HepG2 (cell line): ENCODE data around the gene FRMD8. TPM values are rescaled to one million over a fixed set of nuclear protein-coding genes. Genes with fewer than 3 reads are reported as not detected.

Source experiments
- ARID4A ChIP-seq: sonication (generic); formaldehyde crosslinking; IDR thresholded peaks from 2 replicates; pipeline ENCODE4 v1.5.0; 2020; ENCODE audit warnings: mild to moderate bottlenecking, missing genetic modification reagents, borderline replicate concordance
- HNRNPUL1 ChIP-seq: fragments of 200-400 bp; formaldehyde crosslinking; IDR thresholded peaks from 2 replicates; pipeline ENCODE4 v1.6.1; 2017; ENCODE audit warnings: low read depth, mild to moderate bottlenecking, low read length, moderate library complexity
- IKZF5 ChIP-seq: IDR thresholded peaks from 2 replicates; pipeline ENCODE4 v1.6.1; 2018; ENCODE audit warnings: missing genetic modification reagents, mild to moderate bottlenecking, missing compliant biosample characterization
- KDM2A ChIP-seq: sonication (generic); formaldehyde crosslinking; IDR thresholded peaks from 2 replicates; pipeline ENCODE4 v1.4.0; 2020; ENCODE audit warnings: low read depth, missing genetic modification reagents, borderline replicate concordance
- MXI1 ChIP-seq: IDR thresholded peaks from 3 replicates; pipeline ENCODE4 v1.6.1; 2012; ENCODE audit warnings: low read depth, low read length, inconsistent platforms, borderline replicate concordance
- NFAT5 ChIP-seq: sonication (generic); formaldehyde crosslinking; IDR thresholded peaks from 2 replicates; pipeline ENCODE4 v1.4.0; 2020; ENCODE audit warnings: missing genetic modification reagents
- RBM39 ChIP-seq: fragments of 200-400 bp; formaldehyde crosslinking; IDR thresholded peaks from one replicate; pipeline ENCODE4 v1.6.1; 2018; ENCODE audit warnings: antibody characterized with exemption, mild to moderate bottlenecking, low read depth, low read length; ENCODE audit not compliant: poor library complexity, severe bottlenecking
- RFX5 ChIP-seq: IDR thresholded peaks from 2 replicates; pipeline ENCODE4 v1.6.1; 2011; ENCODE audit warnings: low read depth, low read length, improper control_type of control experiment
- U2AF1 ChIP-seq: fragments of 200-400 bp; formaldehyde crosslinking; optimal IDR thresholded peaks from 2 replicates; pipeline ENCODE3; 2017; ENCODE audit warnings: mild to moderate bottlenecking, low read depth, low read length
- ZNF224 ChIP-seq: sonication (generic); formaldehyde crosslinking; IDR thresholded peaks from 2 replicates; pipeline ENCODE4 v1.5.0; 2020; ENCODE audit warnings: mild to moderate bottlenecking, missing genetic modification reagents
- ZNF260 ChIP-seq: sonication (generic); formaldehyde crosslinking; IDR thresholded peaks from 2 replicates; pipeline ENCODE4 v1.4.0; 2020; ENCODE audit warnings: missing genetic modification reagents, low read depth, mild to moderate bottlenecking, borderline replicate concordance
- ZNF383 ChIP-seq: sonication (generic); formaldehyde crosslinking; IDR thresholded peaks from 2 replicates; pipeline ENCODE4 v1.4.0; 2020; ENCODE audit warnings: missing genetic modification reagents, mild to moderate bottlenecking, borderline replicate concordance
- ZNF879 ChIP-seq: sonication (generic); formaldehyde crosslinking; IDR thresholded peaks from 2 replicates; pipeline ENCODE4 v1.8.1; 2023; ENCODE audit warnings: missing genetic modification reagents
- polyA plus RNA-seq, 8 experiments: library from polyadenylated mRNA; depleted of rRNA in 3 of 8; stranded (reverse) in 7 of 8; unstranded in 1 of 8; fragments of >200 nt; fragmentation: Illumina TruSeq in 4 of 8; extraction: Trizol in 4 of 8; gene quantifications; 2 replicates each; pipeline versions ENCODE4 v1.2.1 to v1.2.3, GENCODE V29; 2011 to 2016; ENCODE audit warnings: low read depth in 4 of 8, missing spikeins in 1 of 8, mixed read lengths in 1 of 8; ENCODE audit not compliant: insufficient read depth in 1 of 8
- total RNA-seq, 5 experiments: library from RNA; depleted of rRNA; stranded (reverse); fragments of >200 nt; fragmentation: Illumina TruSeq; extraction: Trizol; gene quantifications; 2 replicates each; pipeline ENCODE4 v1.2.3, GENCODE V29; 2016; ENCODE audit warnings: low read depth in 1 of 5
- TF ChIP-seq, protein P1 (sequence below): sonication (generic); formaldehyde crosslinking; IDR thresholded peaks from 2 replicates; pipeline ENCODE4 v1.4.0; 2020; ENCODE audit warnings: missing genetic modification reagents

The FRMD8 gene
- total and polyA plus RNA-seq, 2 of the 13 experiments (the other 11 are each of a cell fraction or from before 2014, with no cell fraction given), result 5.8 to 20.6 TPM

DNA sequence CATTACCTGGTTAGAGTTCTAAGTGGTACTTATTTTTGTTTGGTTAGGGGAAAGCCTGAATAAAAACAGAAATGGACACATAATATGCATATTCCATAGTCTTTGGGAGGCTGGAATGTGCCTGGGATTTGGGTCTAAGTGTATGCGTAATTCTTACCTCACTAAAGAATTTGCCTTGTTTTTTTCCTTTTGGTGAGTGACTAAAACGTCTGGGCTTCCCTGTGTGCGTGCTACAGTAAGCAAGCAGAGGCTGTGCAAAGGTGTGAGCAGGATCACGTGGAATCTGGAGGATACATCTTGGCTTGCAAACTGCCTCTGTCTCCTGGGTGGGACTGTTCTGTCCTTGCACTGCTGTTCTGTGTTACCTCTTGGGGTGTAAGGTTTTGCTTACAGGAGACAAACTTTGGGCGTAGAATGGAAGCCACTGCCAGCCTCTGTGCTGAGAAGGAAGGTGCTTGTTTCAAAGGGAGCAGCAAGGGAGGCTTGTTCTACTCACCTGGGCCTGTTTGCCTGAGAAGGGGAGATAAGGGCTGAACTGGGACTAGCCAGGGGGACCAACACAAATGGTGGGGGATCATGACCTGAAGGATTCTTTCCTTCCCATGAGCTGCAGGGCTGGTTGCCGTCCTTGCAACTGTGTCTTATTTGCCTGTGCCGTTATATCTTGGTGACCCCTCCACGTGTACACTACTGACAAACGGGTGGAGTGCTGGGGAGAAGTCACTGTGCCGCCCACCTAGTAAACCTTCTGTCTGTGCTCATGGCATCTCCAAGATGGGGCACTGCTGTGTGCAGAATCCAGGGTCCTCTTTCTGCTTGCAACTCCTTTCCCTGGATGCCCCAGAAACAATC is 40.6 kb downstream of the FRMD8 start (continued):
- TF ChIP-seq NFAT5 (no peak), KDM2A (peak; percentile 49; the same call in 1 of the 2 replicates), ARID4A (CRISPR knock-in tag) (peak; percentile 18; the same call in 1 of the 2 replicates), ZNF224 (no peak), MXI1 (0 out of 3 replicates have a peak, but pooled peaks have one; percentile 50), ZNF260 (CRISPR knock-in tag) (no peak), RBM39 (peak; percentile 79), RFX5 (0 out of 2 replicates have a peak, but pooled peaks have one; percentile 15), HNRNPUL1 (peak; percentile 63; the same call in 1 of the 2 replicates), ZNF879 (no peak), ZNF383 (CRISPR knock-in tag) (no peak), IKZF5 (CRISPR knock-in tag) (no peak), U2AF1 (peak; percentile 89)
- TF ChIP-seq, protein P1, sequence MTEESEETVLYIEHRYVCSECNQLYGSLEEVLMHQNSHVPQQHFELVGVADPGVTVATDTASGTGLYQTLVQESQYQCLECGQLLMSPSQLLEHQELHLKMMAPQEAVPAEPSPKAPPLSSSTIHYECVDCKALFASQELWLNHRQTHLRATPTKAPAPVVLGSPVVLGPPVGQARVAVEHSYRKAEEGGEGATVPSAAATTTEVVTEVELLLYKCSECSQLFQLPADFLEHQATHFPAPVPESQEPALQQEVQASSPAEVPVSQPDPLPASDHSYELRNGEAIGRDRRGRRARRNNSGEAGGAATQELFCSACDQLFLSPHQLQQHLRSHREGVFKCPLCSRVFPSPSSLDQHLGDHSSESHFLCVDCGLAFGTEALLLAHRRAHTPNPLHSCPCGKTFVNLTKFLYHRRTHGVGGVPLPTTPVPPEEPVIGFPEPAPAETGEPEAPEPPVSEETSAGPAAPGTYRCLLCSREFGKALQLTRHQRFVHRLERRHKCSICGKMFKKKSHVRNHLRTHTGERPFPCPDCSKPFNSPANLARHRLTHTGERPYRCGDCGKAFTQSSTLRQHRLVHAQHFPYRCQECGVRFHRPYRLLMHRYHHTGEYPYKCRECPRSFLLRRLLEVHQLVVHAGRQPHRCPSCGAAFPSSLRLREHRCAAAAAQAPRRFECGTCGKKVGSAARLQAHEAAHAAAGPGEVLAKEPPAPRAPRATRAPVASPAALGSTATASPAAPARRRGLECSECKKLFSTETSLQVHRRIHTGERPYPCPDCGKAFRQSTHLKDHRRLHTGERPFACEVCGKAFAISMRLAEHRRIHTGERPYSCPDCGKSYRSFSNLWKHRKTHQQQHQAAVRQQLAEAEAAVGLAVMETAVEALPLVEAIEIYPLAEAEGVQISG (CRISPR knock-in tag), result peak; percentile 11; the same call in 1 of the 2 replicates
